Cardiac muscle cell (in vitro differentiated cells and primary cell): ENCODE measurements around the gene DENND1B. TPM values are rescaled to one million over a fixed set of nuclear protein-coding genes. Genes with fewer than 3 reads are reported as not detected.

Experiments
- DNase-seq, 2 donors: peaks; one replicate each; pipeline versions ENCODE4 v3.0.0 to v3.0.0-alpha.2; 2010 to 2017; ENCODE audit warnings: low read depth in 1 of 2, low spot score in 1 of 2
- H3K27ac ChIP-seq: fragments of 200-600 bp; sonication (generic); 2 replicates; pipeline ENCODE4 v1.5.1; 2016
- H3K27me3 ChIP-seq: fragments of 200-600 bp; sonication (generic); 2 replicates; pipeline ENCODE4 v1.6.0; 2016; ENCODE audit warnings: control low read depth
- H3K36me3 ChIP-seq: fragments of 200-600 bp; sonication (generic); 2 replicates; pipeline ENCODE4 v1.5.1; 2016; ENCODE audit warnings: control low read depth
- H3K4me1 ChIP-seq: fragments of 200-600 bp; sonication (generic); 2 replicates; pipeline ENCODE4 v1.8.1; 2017; ENCODE audit warnings: low read depth, mild to moderate bottlenecking, mixed run types
- H3K4me3 ChIP-seq: fragments of 200-600 bp; sonication (generic); 2 replicates; pipeline ENCODE4 v1.5.1; 2016; ENCODE audit warnings: mild to moderate bottlenecking
- H3K9me3 ChIP-seq: fragments of 200-600 bp; sonication (generic); 2 replicates; pipeline ENCODE4 v1.5.1; 2017; ENCODE audit warnings: low read depth, mild to moderate bottlenecking, control low read depth
- polyA plus RNA-seq: library from polyadenylated mRNA; unstranded; fragments of >200 nt; fragmentation: Nextera tagmentation; extraction: Ambion mirVana; gene quantifications from 2 replicates; pipeline ENCODE4 v1.2.1, GENCODE V29; 2016
- total RNA-seq: library from RNA; depleted of rRNA; stranded (reverse); fragments of >200 nt; gene quantifications from 2 replicates; pipeline ENCODE4 v1.2.3, GENCODE V29; 2016
- TF ChIP-seq, protein P1 (sequence below): IDR thresholded peaks from 2 replicates; pipeline ENCODE4 v1.5.1; 2012; ENCODE audit warnings: low read depth, mild to moderate bottlenecking, low read length

Gene DENND1B
- total and polyA plus RNA-seq, 2 experiments from 2014 or later: 9.9 to 11.0 TPM

DNA sequence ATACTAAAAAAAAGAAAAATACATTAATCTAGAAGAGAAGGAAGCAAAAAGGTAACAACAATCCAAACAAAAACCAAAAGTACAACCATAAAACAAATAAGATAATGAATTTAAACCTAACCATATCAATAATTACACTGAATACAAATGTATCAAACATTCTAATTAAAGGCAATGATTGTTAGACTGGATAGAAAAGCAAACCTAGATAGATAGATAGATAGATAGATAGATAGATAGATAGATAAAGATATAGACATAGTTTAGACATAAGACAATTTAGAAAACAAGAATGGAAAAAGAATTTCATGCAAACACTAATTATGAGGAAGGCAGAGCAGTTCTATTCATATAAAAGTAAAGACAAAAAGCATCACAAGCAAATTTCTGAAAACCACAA, 24.9 kb downstream of the DENND1B start:
- Histone ChIP-seq H3K27ac (no peak overlapping the region), H3K4me3 (no peak overlapping the region), H3K36me3 (no peaks in the 10 kb centered on the region), H3K4me1 (no peaks in the 10 kb centered on the region), H3K27me3 (no peaks in the 10 kb centered on the region), H3K9me3 (no peaks in the 10 kb centered on the region)
- no peak for DNase-seq
- TF ChIP-seq, protein P1, sequence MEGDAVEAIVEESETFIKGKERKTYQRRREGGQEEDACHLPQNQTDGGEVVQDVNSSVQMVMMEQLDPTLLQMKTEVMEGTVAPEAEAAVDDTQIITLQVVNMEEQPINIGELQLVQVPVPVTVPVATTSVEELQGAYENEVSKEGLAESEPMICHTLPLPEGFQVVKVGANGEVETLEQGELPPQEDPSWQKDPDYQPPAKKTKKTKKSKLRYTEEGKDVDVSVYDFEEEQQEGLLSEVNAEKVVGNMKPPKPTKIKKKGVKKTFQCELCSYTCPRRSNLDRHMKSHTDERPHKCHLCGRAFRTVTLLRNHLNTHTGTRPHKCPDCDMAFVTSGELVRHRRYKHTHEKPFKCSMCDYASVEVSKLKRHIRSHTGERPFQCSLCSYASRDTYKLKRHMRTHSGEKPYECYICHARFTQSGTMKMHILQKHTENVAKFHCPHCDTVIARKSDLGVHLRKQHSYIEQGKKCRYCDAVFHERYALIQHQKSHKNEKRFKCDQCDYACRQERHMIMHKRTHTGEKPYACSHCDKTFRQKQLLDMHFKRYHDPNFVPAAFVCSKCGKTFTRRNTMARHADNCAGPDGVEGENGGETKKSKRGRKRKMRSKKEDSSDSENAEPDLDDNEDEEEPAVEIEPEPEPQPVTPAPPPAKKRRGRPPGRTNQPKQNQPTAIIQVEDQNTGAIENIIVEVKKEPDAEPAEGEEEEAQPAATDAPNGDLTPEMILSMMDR: no peak

DNA sequence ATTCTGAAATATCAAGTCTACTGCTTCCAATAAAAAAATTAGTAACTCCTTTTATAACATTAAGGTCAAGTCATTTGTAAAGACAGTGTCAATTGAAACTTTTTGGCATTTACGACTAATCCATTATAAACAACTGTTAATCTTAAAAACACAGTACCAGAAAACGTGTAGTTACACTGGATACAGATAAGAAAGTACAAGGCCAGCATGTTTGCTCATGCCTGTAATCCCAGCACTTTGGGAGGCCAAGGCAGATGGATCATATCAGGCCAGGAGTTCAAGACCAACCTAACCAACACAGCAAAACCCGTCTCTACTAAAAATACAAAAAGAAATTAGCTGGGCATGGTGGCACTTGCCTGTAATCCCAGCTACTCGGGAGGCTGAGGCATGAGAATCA, 29.4 kb downstream of the DENND1B start:
- no peak for DNase-seq
- Histone ChIP-seq H3K36me3 (no peaks in the 10 kb centered on the region), H3K9me3 (no peaks in the 10 kb centered on the region), H3K27ac (no peak overlapping the region), H3K4me1 (no peaks in the 10 kb centered on the region), H3K27me3 (no peaks in the 10 kb centered on the region), H3K4me3 (no peak overlapping the region)
- TF ChIP-seq, protein P1: no peak

DNA sequence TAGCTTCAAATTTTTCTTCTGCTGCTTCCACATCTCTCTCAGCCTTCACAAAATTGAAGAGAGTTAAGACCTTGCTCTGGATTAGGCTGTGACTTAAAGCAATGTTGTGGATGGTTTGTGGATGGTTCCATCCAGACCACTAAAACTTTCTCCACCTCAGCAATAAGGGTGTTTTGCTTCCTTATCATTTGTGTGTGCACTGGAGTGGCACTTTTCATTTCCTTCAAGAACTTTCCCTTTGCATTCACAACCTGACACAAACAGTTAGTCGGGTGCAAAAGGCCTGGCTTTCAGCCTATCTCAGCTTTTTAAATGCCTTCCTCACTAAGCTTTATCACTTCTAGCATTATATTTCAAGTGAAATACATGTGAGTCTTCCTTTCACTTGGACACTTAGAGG, 30.3 kb downstream of the DENND1B start:
- Histone ChIP-seq H3K27me3 (no peaks in the 10 kb centered on the region), H3K4me1 (no peaks in the 10 kb centered on the region), H3K27ac (no peak overlapping the region), H3K9me3 (no peaks in the 10 kb centered on the region), H3K4me3 (no peak overlapping the region), H3K36me3 (no peaks in the 10 kb centered on the region)
- TF ChIP-seq, protein P1: no peak
- DNase-seq: no peak

DNA sequence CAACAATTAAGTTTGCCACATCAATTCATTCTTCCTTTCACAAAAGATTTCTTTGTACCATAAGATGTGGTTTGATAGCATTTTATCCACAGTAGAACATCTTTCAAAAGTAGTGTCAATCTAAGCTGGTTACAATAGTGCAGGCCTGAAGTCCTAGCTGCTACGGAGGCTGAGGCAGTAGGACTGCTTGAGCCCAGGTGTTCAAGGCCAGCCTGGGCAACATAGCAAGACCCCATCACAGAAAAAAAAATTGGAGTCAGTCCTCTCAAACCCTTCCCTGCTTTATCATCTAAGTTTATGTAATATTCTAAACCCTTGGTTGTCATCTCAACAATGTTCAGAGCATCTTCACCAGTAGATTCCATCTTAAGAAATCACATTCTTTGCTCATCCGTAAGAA, 31.7 kb downstream of the DENND1B start:
- no peaks in the 10 kb centered on the region for H3K9me3 ChIP-seq
- no peak overlapping the region for H3K27ac ChIP-seq
- no peak overlapping the region for H3K4me3 ChIP-seq
- DNase-seq: no peak
- TF ChIP-seq, protein P1: no peak
- no peaks in the 10 kb centered on the region for H3K27me3 ChIP-seq
- H3K4me1 ChIP-seq: no peaks in the 10 kb centered on the region
- H3K36me3 ChIP-seq: no peaks in the 10 kb centered on the region

DNA sequence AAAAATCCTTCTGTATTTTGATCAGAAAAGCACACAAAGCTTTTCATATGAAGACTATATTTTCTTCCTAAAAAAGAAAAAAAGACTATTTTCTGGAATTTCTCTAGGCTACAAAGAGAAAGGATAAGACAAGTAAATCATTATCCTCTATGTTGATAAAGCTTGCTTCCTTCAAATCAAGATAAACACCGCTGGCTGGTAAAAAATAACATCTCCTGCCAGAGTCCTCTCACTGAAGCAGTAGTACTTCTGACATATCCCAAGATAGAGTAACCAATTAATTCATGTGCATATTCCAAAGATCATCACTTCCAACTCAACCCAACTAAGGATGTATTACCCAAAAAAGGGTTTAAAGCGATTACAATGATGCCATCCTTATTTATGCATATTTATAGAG, 34.3 kb downstream of the DENND1B start:
- H3K36me3 ChIP-seq: no peaks in the 10 kb centered on the region
- no peaks in the 10 kb centered on the region for H3K9me3 ChIP-seq
- H3K27me3 ChIP-seq: no peaks in the 10 kb centered on the region
- TF ChIP-seq, protein P1: no peak
- H3K4me1 ChIP-seq: no peaks in the 10 kb centered on the region
- no peak overlapping the region for H3K4me3 ChIP-seq
- H3K27ac ChIP-seq: no peak overlapping the region
- no peak for DNase-seq

DNA sequence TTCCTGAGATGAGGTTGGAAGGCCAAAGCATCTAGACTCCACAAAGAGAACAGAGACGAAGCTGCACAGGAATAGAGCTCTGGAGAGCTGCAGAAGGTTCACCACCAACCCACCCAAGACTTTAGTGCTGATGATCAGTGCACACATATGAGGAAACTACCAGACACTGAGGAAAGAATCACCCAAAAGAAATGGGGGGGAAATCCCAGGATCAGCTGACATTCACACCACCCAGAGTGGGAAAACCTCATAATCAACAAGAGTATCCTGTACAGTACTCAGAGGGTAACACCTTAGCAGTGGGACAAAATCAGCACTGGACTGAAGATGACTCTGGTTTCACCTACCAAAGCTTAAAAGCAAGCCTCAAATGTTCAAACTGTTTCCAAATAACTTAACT, 36.4 kb downstream of the DENND1B start:
- TF ChIP-seq, protein P1: no peak
- Histone ChIP-seq H3K27me3 (no peaks in the 10 kb centered on the region), H3K36me3 (no peaks in the 10 kb centered on the region), H3K27ac (no peak overlapping the region), H3K4me1 (no peaks in the 10 kb centered on the region), H3K4me3 (no peak overlapping the region), H3K9me3 (no peaks in the 10 kb centered on the region)
- DNase-seq: no peak
